Left lung (tissue), 10 donors: ENCODE results near the gene SPHK2. TPM values are rescaled to one million over a fixed set of nuclear protein-coding genes. Genes with fewer than 3 reads are reported as not detected.

Experiments
- ATAC-seq: fragments of 200-7000 bp; cut with Tn5 transposase; one replicate; pipeline ENCODE4 v1.9.1; 2020; ENCODE audit warnings: moderate library complexity
- DNase-seq, 4 donors: peaks; one replicate each; pipeline ENCODE4 v3.0.0-alpha.2; 2013 to 2020
- H3K27ac ChIP-seq, 2 donors: fragments of 200-600 bp; sonication (generic) in 1 of 2; one replicate each; pipeline versions ENCODE4 v1.5.0 to v1.8.0; 2020 to 2021
- H3K27me3 ChIP-seq, 2 donors: fragments of 200-600 bp; sonication (generic) in 1 of 2; one replicate each; pipeline versions ENCODE4 v1.5.0 to v1.8.0; 2020 to 2021
- H3K36me3 ChIP-seq, 2 donors: fragments of 200-600 bp; sonication (generic) in 1 of 2; one replicate each; pipeline versions ENCODE4 v1.5.0 to v1.8.0; 2020 to 2021
- H3K4me1 ChIP-seq, 2 donors: fragments of 200-600 bp; one replicate each; pipeline ENCODE4 v1.8.0; 2021
- H3K4me3 ChIP-seq, 2 donors: fragments of 200-600 bp; sonication (generic) in 1 of 2; one replicate each; pipeline versions ENCODE4 v1.5.0 to v1.8.0; 2020 to 2021; ENCODE audit warnings: mild to moderate bottlenecking in 1 of 2
- H3K9me3 ChIP-seq, 2 donors: fragments of 200-600 bp; sonication (generic) in 1 of 2; one replicate each; pipeline versions ENCODE4 v1.5.0 to v1.8.0; 2020 to 2021
- intact Hi-C, 2 donors: fragments of 100-400 bp; cut with DNase I; formaldehyde crosslinking; loops; one replicate each; pipeline versions ENCODE4 v1.11.2 to v1.14.2; 2022
- polyA plus RNA-seq, 6 donors: library from polyadenylated mRNA; unstranded; fragments of 120-200 nt; gene quantifications; one replicate each; pipeline ENCODE4 v1.2.1, GENCODE V29; 2013; ENCODE audit not compliant: insufficient read length in 6 of 6
- total RNA-seq, 2 donors: library from RNA; stranded (reverse); fragmentation: NEBNext Ultra II Directional; extraction: Animal tissue kit (Norgen Biotek cat#: 25700); gene quantifications; one replicate each; pipeline ENCODE4 v1.2.1, GENCODE V29; 2021
- TF ChIP-seq, protein P1 (sequence below), 2 donors: fragments of 200-600 bp; sonication (generic) in 1 of 2; IDR thresholded peaks; one replicate each; pipeline versions ENCODE4 v1.5.0 to v1.8.0; 2021; ENCODE audit warnings: antibody characterized with exemption in 2 of 2
- donor health status: DM: no; HTN: yes; CAD: no.
- donor health status: DM: no; HTN: no; CAD: no.

SPHK2 gene
- total and polyA plus RNA-seq, 8 donors, result 10.2 to 27.5 (median 14.9) TPM

DNA sequence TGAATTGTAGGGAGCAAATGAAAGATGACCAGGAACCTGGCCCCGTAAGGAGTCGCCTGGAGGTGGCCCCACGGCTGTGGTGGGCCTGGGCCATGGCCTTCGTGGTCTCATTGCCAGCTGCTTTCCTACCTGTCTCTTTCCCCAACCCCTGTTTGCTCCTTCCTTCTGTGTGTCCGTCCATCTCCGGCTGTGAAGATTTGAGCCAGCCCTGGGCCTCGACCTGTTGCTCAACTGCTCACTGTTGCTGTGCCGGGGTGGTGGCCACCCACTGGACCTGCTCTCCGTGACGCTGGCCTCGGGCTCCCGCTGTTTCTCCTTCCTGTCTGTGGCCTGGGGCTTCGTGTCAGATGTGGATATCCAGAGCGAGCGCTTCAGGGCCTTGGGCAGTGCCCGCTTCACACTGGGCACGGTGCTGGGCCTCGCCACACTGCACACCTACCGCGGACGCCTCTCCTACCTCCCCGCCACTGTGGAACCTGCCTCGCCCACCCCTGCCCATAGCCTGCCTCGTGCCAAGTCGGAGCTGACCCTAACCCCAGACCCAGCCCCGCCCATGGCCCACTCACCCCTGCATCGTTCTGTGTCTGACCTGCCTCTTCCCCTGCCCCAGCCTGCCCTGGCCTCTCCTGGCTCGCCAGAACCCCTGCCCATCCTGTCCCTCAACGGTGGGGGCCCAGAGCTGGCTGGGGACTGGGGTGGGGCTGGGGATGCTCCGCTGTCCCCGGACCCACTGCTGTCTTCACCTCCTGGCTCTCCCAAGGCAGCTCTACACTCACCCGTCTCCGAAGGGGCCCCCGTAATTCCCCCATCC lies 9.4 kb downstream of the SPHK2 start:
- no peak for DNase-seq
- H3K36me3 ChIP-seq, result peaks cover 0 to 42% of the 10 kb centered on the region in 2 donors
- no peak overlapping the region for H3K4me3 ChIP-seq
- H3K9me3 ChIP-seq, result no peaks in the 10 kb centered on the region
- H3K27me3 ChIP-seq, result no peaks in the 10 kb centered on the region
- TF ChIP-seq, protein P1, sequence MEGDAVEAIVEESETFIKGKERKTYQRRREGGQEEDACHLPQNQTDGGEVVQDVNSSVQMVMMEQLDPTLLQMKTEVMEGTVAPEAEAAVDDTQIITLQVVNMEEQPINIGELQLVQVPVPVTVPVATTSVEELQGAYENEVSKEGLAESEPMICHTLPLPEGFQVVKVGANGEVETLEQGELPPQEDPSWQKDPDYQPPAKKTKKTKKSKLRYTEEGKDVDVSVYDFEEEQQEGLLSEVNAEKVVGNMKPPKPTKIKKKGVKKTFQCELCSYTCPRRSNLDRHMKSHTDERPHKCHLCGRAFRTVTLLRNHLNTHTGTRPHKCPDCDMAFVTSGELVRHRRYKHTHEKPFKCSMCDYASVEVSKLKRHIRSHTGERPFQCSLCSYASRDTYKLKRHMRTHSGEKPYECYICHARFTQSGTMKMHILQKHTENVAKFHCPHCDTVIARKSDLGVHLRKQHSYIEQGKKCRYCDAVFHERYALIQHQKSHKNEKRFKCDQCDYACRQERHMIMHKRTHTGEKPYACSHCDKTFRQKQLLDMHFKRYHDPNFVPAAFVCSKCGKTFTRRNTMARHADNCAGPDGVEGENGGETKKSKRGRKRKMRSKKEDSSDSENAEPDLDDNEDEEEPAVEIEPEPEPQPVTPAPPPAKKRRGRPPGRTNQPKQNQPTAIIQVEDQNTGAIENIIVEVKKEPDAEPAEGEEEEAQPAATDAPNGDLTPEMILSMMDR (IDR thresholded peaks at IDR 0.05), result no peak
- ATAC-seq, result no peak
- H3K27ac ChIP-seq, result no peak overlapping the region
- peaks cover 14 to 56% of the 10 kb centered on the region in 2 donors for H3K4me1 ChIP-seq
- intact Hi-C loops, result no loop called here

- H3K4me1 ChIP-seq, result peaks cover 19 to 56% of the 10 kb centered on the region in 2 donors
These were observed 9.9 kb downstream of the SPHK2 start for GRCh38 chr19:48629297-48629598.

GRCh38 chr19:48629599-48630295 lies 10.4 kb downstream of the SPHK2 start:
- no peaks in the 10 kb centered on the region for H3K9me3 ChIP-seq
- no peak overlapping the region for H3K4me3 ChIP-seq
- no peaks in the 10 kb centered on the region for H3K27me3 ChIP-seq
- H3K36me3 ChIP-seq, result peaks cover 0 to 42% of the 10 kb centered on the region in 2 donors
- ATAC-seq, result no peak
- intact Hi-C loops, result no loop called here
- peaks cover 21 to 56% of the 10 kb centered on the region in 2 donors for H3K4me1 ChIP-seq
- no peak for DNase-seq
- TF ChIP-seq, protein P1 (IDR thresholded peaks at IDR 0.05), result no peak
- H3K27ac ChIP-seq, result peak overlapping the region in 1 of 2 donors; percentile 94

More at GRCh38 chr19:48629297-48629598, 9.9 kb downstream of the SPHK2 start:
- Histone ChIP-seq H3K27ac (no peak overlapping the region), H3K36me3 (peaks cover 0 to 42% of the 10 kb centered on the region in 2 donors), H3K9me3 (no peaks in the 10 kb centered on the region), H3K27me3 (no peaks in the 10 kb centered on the region), H3K4me3 (no peak overlapping the region)
- ATAC-seq (no peak), DNase-seq (peak in 1 of 4 donors; percentile 79)
- intact Hi-C loops, result no loop called here
- TF ChIP-seq, protein P1 (IDR thresholded peaks at IDR 0.05), result no peak

- Histone ChIP-seq H3K27ac (peak overlapping the region; percentile 62 to 94), H3K36me3 (peaks cover 0 to 42% of the 10 kb centered on the region in 2 donors), H3K27me3 (no peaks in the 10 kb centered on the region), H3K4me3 (no peak overlapping the region), H3K9me3 (no peaks in the 10 kb centered on the region), H3K4me1 (peaks cover 26 to 58% of the 10 kb centered on the region in 2 donors)
- intact Hi-C loops, result no loop called here
- ATAC-seq (no peak), DNase-seq (peak in 3 of 4 donors; percentile 64 to 87 (median 71))
- TF ChIP-seq, protein P1 (IDR thresholded peaks at IDR 0.05), result no peak
These were observed 11.2 kb downstream of the SPHK2 start for GRCh38 chr19:48630296-48631063.
